ENCODE data around the gene ELK4. TPM values are rescaled to one million over a fixed set of nuclear protein-coding genes. Genes with fewer than 3 reads are reported as not detected.

The ELK4 gene
- polyA plus RNA-seq, 1 donor (not counting 4 experiments of a cell fraction or from before 2014, with no cell fraction given), result 8.6 TPM

- DNase-seq (ENCODE audit: low read depth, low spot score) (no peak), FAIRE-seq (peak; percentile 5)
- TF ChIP-seq, protein P1, sequence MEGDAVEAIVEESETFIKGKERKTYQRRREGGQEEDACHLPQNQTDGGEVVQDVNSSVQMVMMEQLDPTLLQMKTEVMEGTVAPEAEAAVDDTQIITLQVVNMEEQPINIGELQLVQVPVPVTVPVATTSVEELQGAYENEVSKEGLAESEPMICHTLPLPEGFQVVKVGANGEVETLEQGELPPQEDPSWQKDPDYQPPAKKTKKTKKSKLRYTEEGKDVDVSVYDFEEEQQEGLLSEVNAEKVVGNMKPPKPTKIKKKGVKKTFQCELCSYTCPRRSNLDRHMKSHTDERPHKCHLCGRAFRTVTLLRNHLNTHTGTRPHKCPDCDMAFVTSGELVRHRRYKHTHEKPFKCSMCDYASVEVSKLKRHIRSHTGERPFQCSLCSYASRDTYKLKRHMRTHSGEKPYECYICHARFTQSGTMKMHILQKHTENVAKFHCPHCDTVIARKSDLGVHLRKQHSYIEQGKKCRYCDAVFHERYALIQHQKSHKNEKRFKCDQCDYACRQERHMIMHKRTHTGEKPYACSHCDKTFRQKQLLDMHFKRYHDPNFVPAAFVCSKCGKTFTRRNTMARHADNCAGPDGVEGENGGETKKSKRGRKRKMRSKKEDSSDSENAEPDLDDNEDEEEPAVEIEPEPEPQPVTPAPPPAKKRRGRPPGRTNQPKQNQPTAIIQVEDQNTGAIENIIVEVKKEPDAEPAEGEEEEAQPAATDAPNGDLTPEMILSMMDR (optimal IDR thresholded peaks at IDR 0.05 in 1 of 3, IDR thresholded peaks at IDR 0.05 in 1 of 3, conservative IDR thresholded peaks at IDR 0.05 in 1 of 3; ENCODE audit: extremely low read depth in 1 of 3, insufficient read depth in 2 of 3, low read length in 3 of 3), result no peak
- TF ChIP-seq EZH2 (IDR thresholded peaks at IDR 0.05; ENCODE audit: low read length), result no peak
- H3K4me2 ChIP-seq (ENCODE audit: control insufficient read depth, extremely low read depth, insufficient read depth, low read depth, low read length), result peak overlapping the region; percentile 49
- H3K4me3 ChIP-seq (ENCODE audit: control insufficient read depth in 2 of 3, extremely low read depth in 1 of 3, insufficient read depth in 2 of 3, low read depth in 1 of 3, low read length in 3 of 3), result no peak overlapping the region
- no peaks in the 10 kb centered on the region for H3K27me3 ChIP-seq (ENCODE audit: control insufficient read depth, extremely low read depth, insufficient read depth, low read length)
- H3K79me2 ChIP-seq (ENCODE audit: control insufficient read depth, insufficient read depth, low read length), result peaks cover 2% of the 10 kb centered on the region
- H3K9ac ChIP-seq (ENCODE audit: control insufficient read depth, extremely low read depth, insufficient read depth, low read length), result no peak overlapping the region
- H3K36me3 ChIP-seq (ENCODE audit: control insufficient read depth in 2 of 2, extremely low read depth in 1 of 2, insufficient read depth in 2 of 2, low read length in 2 of 2), result peaks cover 0 to 3% of the 10 kb centered on the region in 2 experiments
- no peaks in the 10 kb centered on the region for H3K9me1 ChIP-seq (ENCODE audit: control insufficient read depth, extremely low read depth, insufficient read depth, low read length)
- no peaks in the 10 kb centered on the region for H3K9me3 ChIP-seq (ENCODE audit: control insufficient read depth, low read depth, low read length)
- dilution Hi-C loops (cut with MboI; ENCODE audit: extremely low pct_ligation_motif_present, low sequenced_read_pairs), result no loop called here
- peak overlapping the region; percentile 36 for H3K27ac ChIP-seq (ENCODE audit: control insufficient read depth, insufficient read depth, low read length)
- H4K20me1 ChIP-seq (ENCODE audit: control insufficient read depth, extremely low read depth, insufficient read depth, low read length), result no peaks in the 10 kb centered on the region
- no peak overlapping the region for H2AFZ ChIP-seq (ENCODE audit: control insufficient read depth, low read length)
- H3K4me1 ChIP-seq (ENCODE audit: control insufficient read depth, extremely low read depth, insufficient read depth, low read length), result peaks cover 26% of the 10 kb centered on the region
These were observed 20.8 kb downstream of the ELK4 start for GRCh38 chr1:205610901-205611466.

GRCh38 chr1:205610036-205610435, 21.8 kb downstream of the ELK4 start:
- H3K4me3 ChIP-seq (ENCODE audit: control insufficient read depth in 2 of 3, extremely low read depth in 1 of 3, insufficient read depth in 2 of 3, low read depth in 1 of 3, low read length in 3 of 3), result no peak overlapping the region
- H2AFZ ChIP-seq (ENCODE audit: control insufficient read depth, low read length), result no peak overlapping the region
- no peak overlapping the region for H3K27ac ChIP-seq (ENCODE audit: control insufficient read depth, insufficient read depth, low read length)
- no peak for FAIRE-seq
- peaks cover 2% of the 10 kb centered on the region for H3K79me2 ChIP-seq (ENCODE audit: control insufficient read depth, insufficient read depth, low read length)
- H3K4me2 ChIP-seq (ENCODE audit: control insufficient read depth, extremely low read depth, insufficient read depth, low read depth, low read length), result no peak overlapping the region
- H3K9ac ChIP-seq (ENCODE audit: control insufficient read depth, extremely low read depth, insufficient read depth, low read length), result no peak overlapping the region
- no peaks in the 10 kb centered on the region for H3K9me3 ChIP-seq (ENCODE audit: control insufficient read depth, low read depth, low read length)
- H3K4me1 ChIP-seq (ENCODE audit: control insufficient read depth, extremely low read depth, insufficient read depth, low read length), result peaks cover 21% of the 10 kb centered on the region
- dilution Hi-C loops (cut with MboI; ENCODE audit: extremely low pct_ligation_motif_present, low sequenced_read_pairs), result no loop called here
- H3K9me1 ChIP-seq (ENCODE audit: control insufficient read depth, extremely low read depth, insufficient read depth, low read length), result no peaks in the 10 kb centered on the region
- TF ChIP-seq, protein P1 (optimal IDR thresholded peaks at IDR 0.05 in 1 of 3, IDR thresholded peaks at IDR 0.05 in 1 of 3, conservative IDR thresholded peaks at IDR 0.05 in 1 of 3; ENCODE audit: extremely low read depth in 1 of 3, insufficient read depth in 2 of 3, low read length in 3 of 3), result no peak
- no peak for TF ChIP-seq EZH2 (IDR thresholded peaks at IDR 0.05; ENCODE audit: low read length)
- no peaks in the 10 kb centered on the region for H3K27me3 ChIP-seq (ENCODE audit: control insufficient read depth, extremely low read depth, insufficient read depth, low read length)
- H4K20me1 ChIP-seq (ENCODE audit: control insufficient read depth, extremely low read depth, insufficient read depth, low read length), result no peaks in the 10 kb centered on the region
- peaks cover 0 to 3% of the 10 kb centered on the region in 2 experiments for H3K36me3 ChIP-seq (ENCODE audit: control insufficient read depth in 2 of 2, extremely low read depth in 1 of 2, insufficient read depth in 2 of 2, low read length in 2 of 2)
- DNase-seq (ENCODE audit: low read depth, low spot score), result no peak
